H7 (cell line): ENCODE measurements around the gene HMCN2. TPM values are rescaled to one million over a fixed set of nuclear protein-coding genes. Genes with fewer than 3 reads are reported as not detected.

Source experiments
- DNase-seq: peaks from one replicate; pipeline ENCODE4 v3.0.0; 2012
- H3K27me3 ChIP-seq: 2 replicates; pipeline ENCODE4 v1.6.0; 2011; ENCODE audit warnings: mild to moderate bottlenecking, low read length; ENCODE audit not compliant: control insufficient read depth, insufficient read depth
- H3K36me3 ChIP-seq: replicated peaks from 2 replicates; pipeline ENCODE4 v1.5.1; 2011; ENCODE audit warnings: low read length; ENCODE audit not compliant: control insufficient read depth, insufficient read depth
- H3K4me3 ChIP-seq: 2 replicates; pipeline ENCODE4 v1.5.1; 2011; ENCODE audit warnings: low read depth, mild to moderate bottlenecking, control low read depth, low read length, moderate library complexity; ENCODE audit not compliant: insufficient read depth
- total RNA-seq: library from RNA; depleted of rRNA; stranded (reverse); fragments of >200 nt; shearing (Covaris generic); gene quantifications from 2 replicates; pipeline ENCODE4 v1.2.3, GENCODE V29; 2014; rRNA removed

HMCN2 gene
- 2.3 and 5.2 TPM in 2 replicates for total RNA-seq

GRCh38 chr9:130265431-130266235 lies at the start of gene HMCN2:
Gene HMCN2 (plus strand): TSS chr9:130265760. CDS start chr9:130265879, 119 bp downstream.
- Histone ChIP-seq H3K4me3 (peak within 1 kb of the TSS; percentile 60), H3K27me3 (peaks cover 26% of the 10 kb centered on the region), H3K36me3 (no peaks in the 10 kb centered on the region)
- peak; percentile 91 for DNase-seq

GRCh38 chr9:130217838-130218237 lies 47.7 kb upstream of the HMCN2 start:
- H3K36me3 ChIP-seq: peaks cover 4% of the 10 kb centered on the region
- H3K4me3 ChIP-seq: no peak overlapping the region
- no peak for DNase-seq
- H3K27me3 ChIP-seq: no peaks in the 10 kb centered on the region

- H3K4me3 ChIP-seq: no peak overlapping the region
- no peaks in the 10 kb centered on the region for H3K27me3 ChIP-seq
- peaks cover 4% of the 10 kb centered on the region for H3K36me3 ChIP-seq
- DNase-seq: no peak
Measured at GRCh38 chr9:130219661-130220096, 45.9 kb upstream of the HMCN2 start.

DNA sequence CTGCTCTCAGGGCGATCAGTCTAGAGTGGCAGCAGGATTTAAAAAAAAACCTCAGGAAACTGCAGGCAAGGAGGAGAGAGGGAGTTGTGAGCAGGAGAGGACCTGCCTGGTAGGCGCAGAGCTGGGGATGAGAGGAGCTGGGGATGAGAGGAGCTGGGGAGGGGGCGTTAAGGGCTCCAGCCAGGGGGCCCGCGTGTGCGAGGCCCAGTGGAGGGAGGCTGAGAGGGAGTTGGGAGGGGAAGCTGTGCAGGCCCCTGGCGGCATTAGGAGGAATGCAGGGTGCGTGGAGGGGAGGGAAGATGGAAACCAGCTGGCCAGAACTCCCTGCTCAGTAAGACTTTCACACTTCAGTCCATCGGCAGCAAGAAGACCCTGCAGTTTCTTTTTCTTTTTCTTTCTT lies 45.2 kb upstream of the HMCN2 start:
- Histone ChIP-seq H3K36me3 (peaks cover 4% of the 10 kb centered on the region), H3K27me3 (no peaks in the 10 kb centered on the region), H3K4me3 (no peak overlapping the region)
- peak; percentile 82 for DNase-seq

DNA sequence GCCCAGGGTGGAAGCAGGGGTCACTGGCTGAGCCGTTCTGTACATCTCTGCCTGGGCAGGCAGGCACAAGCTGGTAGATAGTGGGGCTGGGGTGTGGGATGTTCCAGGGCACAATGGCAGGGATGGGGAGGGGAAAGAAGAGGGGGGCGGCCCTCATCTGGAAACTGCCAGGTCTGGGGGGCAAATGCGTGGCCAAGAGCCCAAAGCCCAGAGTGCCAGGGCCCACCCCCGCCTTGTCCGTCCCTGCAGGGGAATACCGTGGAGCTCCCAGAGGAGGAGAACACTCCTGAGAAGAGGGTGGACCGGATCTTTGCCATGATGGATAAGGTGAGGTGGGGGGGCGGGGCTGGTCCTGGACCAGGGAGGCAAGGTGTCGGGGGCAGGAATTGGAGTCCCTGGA lies 42.7 kb upstream of the HMCN2 start:
- Histone ChIP-seq H3K36me3 (peaks cover 9% of the 10 kb centered on the region), H3K27me3 (no peaks in the 10 kb centered on the region), H3K4me3 (no peak overlapping the region)
- no peak for DNase-seq

GRCh38 chr9:130225071-130225470 lies 40.5 kb upstream of the HMCN2 start:
- no peaks in the 10 kb centered on the region for H3K27me3 ChIP-seq
- no peak overlapping the region for H3K4me3 ChIP-seq
- no peak for DNase-seq
- peaks cover 6% of the 10 kb centered on the region for H3K36me3 ChIP-seq

DNA sequence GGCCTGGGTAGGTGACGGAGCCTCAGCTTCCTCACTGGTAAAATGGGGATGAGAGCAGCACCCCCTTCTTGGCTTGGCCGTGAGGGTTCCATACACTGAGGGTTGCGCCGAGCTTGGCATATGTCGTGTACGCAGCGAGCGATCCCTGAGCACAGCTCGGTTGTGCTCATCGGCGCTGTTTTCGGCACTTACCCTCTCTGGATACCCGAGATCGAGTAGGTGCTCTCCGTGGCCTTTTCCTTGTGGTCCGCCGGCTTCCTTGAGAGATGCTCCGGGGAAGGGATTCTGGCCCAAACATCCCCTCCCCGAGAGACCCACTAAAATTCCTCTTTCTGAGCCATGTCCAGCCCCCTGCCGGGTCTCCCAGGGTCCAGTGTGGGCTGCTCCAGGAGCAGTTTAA lies 40.0 kb upstream of the HMCN2 start:
- H3K36me3 ChIP-seq: peaks cover 6% of the 10 kb centered on the region
- DNase-seq: no peak
- no peaks in the 10 kb centered on the region for H3K27me3 ChIP-seq
- no peak overlapping the region for H3K4me3 ChIP-seq

DNA sequence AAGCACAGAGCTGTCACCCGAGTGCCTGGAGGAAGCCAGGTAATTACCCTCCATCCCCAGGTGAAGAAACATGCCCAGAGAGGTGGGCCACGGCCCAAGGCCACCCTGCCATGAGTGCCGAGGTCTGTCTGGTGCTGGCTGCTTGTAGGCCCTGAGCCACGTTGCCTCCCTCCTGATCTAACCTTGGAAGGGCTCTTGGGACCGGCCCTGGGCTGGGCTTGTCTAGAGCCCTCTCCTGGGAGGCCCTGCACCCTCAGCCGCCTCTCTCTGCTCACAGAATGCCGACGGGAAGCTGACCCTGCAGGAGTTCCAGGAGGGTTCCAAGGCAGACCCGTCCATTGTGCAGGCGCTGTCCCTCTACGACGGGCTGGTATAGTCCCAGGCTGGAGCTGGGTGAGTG lies 39.4 kb upstream of the HMCN2 start:
- Histone ChIP-seq H3K36me3 (peaks cover 6% of the 10 kb centered on the region), H3K27me3 (no peaks in the 10 kb centered on the region), H3K4me3 (no peak overlapping the region)
- peak; percentile 5 for DNase-seq

DNA sequence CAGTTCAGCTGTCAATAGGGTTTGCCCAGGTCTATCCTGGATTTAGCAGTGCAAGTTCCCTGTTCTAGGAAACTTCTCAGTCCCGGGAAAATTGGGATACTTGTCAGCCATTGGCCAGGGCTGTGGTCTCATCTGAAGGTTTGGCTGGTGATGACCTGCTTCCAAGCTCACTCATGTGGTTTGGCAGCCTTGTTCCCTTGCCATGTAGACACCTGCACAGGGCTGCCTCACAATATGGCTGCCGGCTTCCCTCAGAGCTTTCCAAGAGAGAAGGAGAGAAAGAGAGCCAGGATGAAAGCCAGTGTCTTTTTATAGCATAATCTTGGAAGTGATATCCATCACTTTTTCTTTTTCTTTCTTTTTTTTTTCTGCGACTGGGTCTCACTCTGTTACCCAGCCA lies 37.7 kb upstream of the HMCN2 start:
- no peaks in the 10 kb centered on the region for H3K27me3 ChIP-seq
- peaks cover 6% of the 10 kb centered on the region for H3K36me3 ChIP-seq
- DNase-seq: no peak
- H3K4me3 ChIP-seq: no peak overlapping the region

DNA sequence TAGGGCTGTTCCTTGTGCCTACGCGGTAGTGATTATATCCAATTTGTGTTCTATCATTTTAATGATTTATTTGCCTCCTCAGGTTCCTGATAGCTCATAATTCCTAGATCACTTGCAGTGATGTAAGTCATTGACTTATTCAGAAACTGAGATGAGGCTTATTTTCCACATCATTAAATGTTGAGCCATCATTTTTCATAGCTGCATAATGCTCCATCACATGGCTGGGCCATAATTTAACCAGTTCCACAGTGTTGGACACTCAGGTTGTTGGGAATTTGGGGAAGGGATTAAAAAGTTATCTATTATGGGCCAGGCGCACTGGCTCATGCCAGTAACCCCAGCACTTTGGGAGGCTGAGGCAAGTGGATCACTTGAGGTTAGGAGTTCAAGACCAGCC lies 35.8 kb upstream of the HMCN2 start:
- no peaks in the 10 kb centered on the region for H3K27me3 ChIP-seq
- H3K36me3 ChIP-seq: peaks cover 6% of the 10 kb centered on the region
- DNase-seq: no peak
- H3K4me3 ChIP-seq: no peak overlapping the region

DNA sequence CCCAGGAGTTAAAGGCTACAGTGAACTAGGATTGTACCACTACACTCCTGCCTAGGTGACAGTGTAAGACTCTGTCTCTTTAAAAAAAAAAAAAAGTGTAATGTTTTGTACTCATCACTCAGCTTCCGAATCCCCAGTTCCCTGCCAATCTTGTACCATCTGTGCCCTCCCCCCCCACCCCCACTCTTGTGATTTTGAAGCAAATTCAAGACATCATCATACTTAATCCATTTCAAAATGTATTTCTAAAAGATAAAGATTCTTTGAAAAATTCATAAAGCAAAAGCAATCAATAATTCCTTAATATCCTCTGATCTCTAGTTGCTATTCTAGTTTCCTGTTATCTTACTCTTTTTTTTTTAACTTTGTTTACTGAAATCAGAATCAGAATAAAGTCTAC lies 34.9 kb upstream of the HMCN2 start:
- no peak overlapping the region for H3K4me3 ChIP-seq
- no peak for DNase-seq
- H3K27me3 ChIP-seq: no peaks in the 10 kb centered on the region
- peaks cover 6% of the 10 kb centered on the region for H3K36me3 ChIP-seq

- no peaks in the 10 kb centered on the region; the same call in 1 of the 2 replicates for H3K36me3 ChIP-seq
- H3K27me3 ChIP-seq: no peaks in the 10 kb centered on the region
- no peak overlapping the region for H3K4me3 ChIP-seq
- DNase-seq: peak; percentile 54
Measured at GRCh38 chr9:130232899-130233586, 32.5 kb upstream of the HMCN2 start.

GRCh38 chr9:130233587-130233945 lies 32.0 kb upstream of the HMCN2 start:
- no peaks in the 10 kb centered on the region; the same call in 1 of the 2 replicates for H3K36me3 ChIP-seq
- no peak for DNase-seq
- no peak overlapping the region for H3K4me3 ChIP-seq
- H3K27me3 ChIP-seq: no peaks in the 10 kb centered on the region

DNA sequence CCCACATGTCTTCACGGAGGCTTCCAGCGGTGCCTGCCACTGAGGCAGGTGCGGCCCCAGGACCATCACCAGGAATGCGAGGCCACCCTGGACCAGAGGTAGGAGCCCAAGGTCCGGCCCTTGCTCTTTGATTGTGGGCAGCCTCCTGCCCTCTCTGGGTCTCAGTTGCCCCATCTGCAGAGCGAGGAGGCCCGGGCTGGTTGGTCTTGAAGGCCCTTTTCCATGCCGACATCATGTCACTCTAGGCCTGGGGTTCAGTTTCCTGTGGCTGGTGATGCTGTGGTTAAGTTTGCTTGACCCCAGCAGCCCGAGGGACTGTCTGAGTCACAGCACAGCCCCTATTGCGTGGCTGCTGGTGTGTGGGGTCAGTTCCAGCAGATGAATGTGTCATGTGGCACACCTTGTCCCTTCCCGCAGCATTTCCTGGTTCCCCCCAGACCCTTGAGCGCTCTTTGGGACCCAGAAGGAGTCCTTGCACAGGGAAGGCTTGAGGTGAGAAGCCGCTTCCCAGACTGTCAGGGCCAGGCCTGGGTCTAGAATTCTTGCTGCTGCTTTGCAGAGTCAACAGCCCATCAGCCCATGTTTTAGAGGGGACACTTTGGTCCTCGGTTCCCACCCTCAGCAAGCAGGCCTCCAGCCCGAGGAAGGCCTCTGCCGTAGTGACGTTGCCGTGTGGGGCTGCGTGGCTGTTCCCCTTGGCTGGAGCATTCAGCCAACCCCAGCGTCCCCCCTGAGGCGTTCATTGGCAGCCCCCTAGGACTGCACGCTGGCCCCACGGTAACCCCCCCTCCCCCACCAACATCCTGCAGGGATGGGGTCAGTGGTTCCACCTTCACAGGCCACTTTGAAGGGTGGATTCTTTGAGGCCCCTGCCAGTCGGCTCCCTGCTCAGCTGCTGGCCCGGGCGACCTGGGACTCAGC lies 31.0 kb upstream of the HMCN2 start:
- DNase-seq: peak; percentile 18
- Histone ChIP-seq H3K36me3 (no peaks in the 10 kb centered on the region; the same call in 1 of the 2 replicates), H3K27me3 (no peaks in the 10 kb centered on the region), H3K4me3 (no peak overlapping the region)
